Brain microvascular endothelial cell (primary cell): Measurements from ENCODE around the gene WASL.

Source experiments
- DNase-seq: peaks from one replicate; pipeline ENCODE4 v3.0.0-alpha.2; 2020
- H3K27ac ChIP-seq: fragments of 250-450 bp; sonication (Bioruptor Pico); 2 replicates; pipeline ENCODE4 v1.5.1; 2020; ENCODE audit warnings: mild to moderate bottlenecking, moderate library complexity
- H3K27me3 ChIP-seq: fragments of 250-450 bp; sonication (Bioruptor Pico); replicated peaks from 2 replicates; pipeline ENCODE4 v1.5.1; 2020; ENCODE audit warnings: mild to moderate bottlenecking
- H3K36me3 ChIP-seq: fragments of 250-450 bp; sonication (Bioruptor Pico); replicated peaks from 2 replicates; pipeline ENCODE4 v1.5.1; 2020; ENCODE audit warnings: mild to moderate bottlenecking
- H3K4me3 ChIP-seq: 2 replicates; pipeline ENCODE4 v1.5.1; 2011; ENCODE audit warnings: low read depth, mild to moderate bottlenecking, control low read depth, low read length, moderate library complexity
- CTCF ChIP-seq: IDR thresholded peaks from 2 replicates; pipeline ENCODE4 v1.5.1; 2011; ENCODE audit warnings: low read depth, mild to moderate bottlenecking, moderate library complexity, low read length, control low read depth, inconsistent platforms; ENCODE audit errors: missing control alignments
- in situ Hi-C: cut with HindIII; loops from 2 replicates; pipeline ENCODE4 v1.10.0; 2017; ENCODE audit warnings: low sequenced_read_pairs, low pct_ligation_motif_present

WASL gene

DNA sequence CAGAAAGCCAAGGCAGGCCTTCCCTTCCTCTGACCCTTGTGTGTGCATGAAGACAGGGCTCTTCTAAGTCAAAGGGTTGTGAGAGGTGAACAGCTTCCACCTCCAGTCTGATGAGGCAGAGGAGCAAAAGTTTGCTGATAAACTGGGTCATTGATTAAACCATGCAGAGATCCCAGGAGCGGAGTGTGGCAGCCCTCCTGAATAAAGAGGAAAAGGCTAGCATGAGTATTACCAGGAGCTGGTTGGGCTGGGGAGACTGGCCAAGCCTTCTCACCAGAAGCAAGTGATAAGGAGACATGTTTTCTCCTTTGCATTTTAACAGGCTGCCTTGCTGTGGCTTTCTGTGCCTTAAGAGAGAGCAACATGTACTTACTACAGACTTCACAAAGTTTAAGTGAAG lies 82.9 kb downstream of the WASL start:
- H3K27me3 ChIP-seq: no peaks in the 10 kb centered on the region
- H3K4me3 ChIP-seq: no peak overlapping the region
- no peaks in the 10 kb centered on the region for H3K36me3 ChIP-seq
- in situ Hi-C loops: no loop called here
- H3K27ac ChIP-seq: no peak overlapping the region
- no peak for TF ChIP-seq CTCF
- no peak for DNase-seq

GRCh38 chr7:123665157-123665556 lies 83.6 kb downstream of the WASL start:
- in situ Hi-C loops: no loop called here
- no peak for DNase-seq
- TF ChIP-seq CTCF: no peak
- Histone ChIP-seq H3K27me3 (no peaks in the 10 kb centered on the region), H3K36me3 (no peaks in the 10 kb centered on the region), H3K4me3 (no peak overlapping the region), H3K27ac (no peak overlapping the region)

- in situ Hi-C loops: no loop called here
- H3K4me3 ChIP-seq: no peak overlapping the region
- TF ChIP-seq CTCF: no peak
- H3K36me3 ChIP-seq: no peaks in the 10 kb centered on the region
- no peak for DNase-seq
- no peak overlapping the region for H3K27ac ChIP-seq
- H3K27me3 ChIP-seq: no peaks in the 10 kb centered on the region
These were observed 85.6 kb downstream of the WASL start for GRCh38 chr7:123663200-123663599.

- in situ Hi-C loops: no loop called here
- no peak for TF ChIP-seq CTCF
- no peak for DNase-seq
- H3K27ac ChIP-seq: no peak overlapping the region
- no peaks in the 10 kb centered on the region for H3K27me3 ChIP-seq
- H3K4me3 ChIP-seq: no peak overlapping the region
- H3K36me3 ChIP-seq: no peaks in the 10 kb centered on the region
These were observed 86.0 kb downstream of the WASL start for GRCh38 chr7:123662755-123663154.

DNA sequence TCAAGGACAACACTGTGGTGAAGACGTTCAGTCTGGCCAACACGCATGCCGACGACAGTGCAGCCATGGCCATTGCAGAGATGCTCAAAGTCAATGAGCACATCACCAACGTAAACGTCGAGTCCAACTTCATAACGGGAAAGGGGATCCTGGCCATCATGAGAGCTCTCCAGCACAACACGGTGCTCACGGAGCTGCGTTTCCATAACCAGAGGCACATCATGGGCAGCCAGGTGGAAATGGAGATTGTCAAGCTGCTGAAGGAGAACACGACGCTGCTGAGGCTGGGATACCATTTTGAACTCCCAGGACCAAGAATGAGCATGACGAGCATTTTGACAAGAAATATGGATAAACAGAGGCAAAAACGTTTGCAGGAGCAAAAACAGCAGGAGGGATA lies 86.5 kb downstream of the WASL start:
- DNase-seq: no peak
- H3K36me3 ChIP-seq: no peaks in the 10 kb centered on the region
- in situ Hi-C loops: no loop called here
- no peaks in the 10 kb centered on the region for H3K27me3 ChIP-seq
- H3K4me3 ChIP-seq: no peak overlapping the region
- TF ChIP-seq CTCF: no peak
- no peak overlapping the region for H3K27ac ChIP-seq

- DNase-seq: no peak
- no peak overlapping the region for H3K4me3 ChIP-seq
- TF ChIP-seq CTCF: no peak
- no peaks in the 10 kb centered on the region for H3K27me3 ChIP-seq
- H3K27ac ChIP-seq: no peak overlapping the region
- no peaks in the 10 kb centered on the region for H3K36me3 ChIP-seq
- in situ Hi-C loops: no loop called here
These were observed 87.0 kb downstream of the WASL start for GRCh38 chr7:123661765-123662164.
